Endothelial cell of umbilical vein (primary cell): Measurements from ENCODE around the gene PHOX2A.

Experiments used
- EZH2 ChIP-seq: IDR thresholded peaks from 2 replicates; pipeline ENCODE4 v1.6.1; 2012; ENCODE audit warnings: borderline replicate concordance, low read depth, mild to moderate bottlenecking, moderate library complexity, low read length, inconsistent platforms; ENCODE audit not compliant: severe bottlenecking
- FOS ChIP-seq: IDR thresholded peaks from 2 replicates; pipeline ENCODE4 v1.6.1; 2011; ENCODE audit warnings: mild to moderate bottlenecking, low read length, moderate library complexity, borderline replicate concordance; ENCODE audit not compliant: insufficient read depth
- POLR2A ChIP-seq: IDR thresholded peaks from 2 replicates; pipeline ENCODE4 v1.6.1; 2012; ENCODE audit warnings: low read depth, mild to moderate bottlenecking, control low read depth, low read length
- POLR2AphosphoS5 ChIP-seq: IDR thresholded peaks from 2 replicates; pipeline ENCODE4 v1.6.1; 2012; ENCODE audit warnings: low read depth, mild to moderate bottlenecking, control low read depth, low read length, moderate library complexity; ENCODE audit not compliant: insufficient read depth
- TF ChIP-seq, protein P1 (sequence below), 2 donors: IDR thresholded peaks; 1 replicate in 1 of 2; 2 replicates in 1 of 2; pipeline ENCODE4 v1.5.1; 2011; ENCODE audit warnings: low read length in 2 of 2, mild to moderate bottlenecking in 2 of 2, moderate library complexity in 2 of 2, control low read depth in 1 of 2, inconsistent platforms in 1 of 2, low read depth in 1 of 2; ENCODE audit not compliant: insufficient read depth in 1 of 2; ENCODE audit errors: extremely low read depth in 1 of 2
- TF ChIP-seq, protein P2 (sequence below): IDR thresholded peaks from 2 replicates; pipeline ENCODE4 v1.6.1; 2011; ENCODE audit not compliant: insufficient read depth, insufficient read length

- TF ChIP-seq, protein P1, sequence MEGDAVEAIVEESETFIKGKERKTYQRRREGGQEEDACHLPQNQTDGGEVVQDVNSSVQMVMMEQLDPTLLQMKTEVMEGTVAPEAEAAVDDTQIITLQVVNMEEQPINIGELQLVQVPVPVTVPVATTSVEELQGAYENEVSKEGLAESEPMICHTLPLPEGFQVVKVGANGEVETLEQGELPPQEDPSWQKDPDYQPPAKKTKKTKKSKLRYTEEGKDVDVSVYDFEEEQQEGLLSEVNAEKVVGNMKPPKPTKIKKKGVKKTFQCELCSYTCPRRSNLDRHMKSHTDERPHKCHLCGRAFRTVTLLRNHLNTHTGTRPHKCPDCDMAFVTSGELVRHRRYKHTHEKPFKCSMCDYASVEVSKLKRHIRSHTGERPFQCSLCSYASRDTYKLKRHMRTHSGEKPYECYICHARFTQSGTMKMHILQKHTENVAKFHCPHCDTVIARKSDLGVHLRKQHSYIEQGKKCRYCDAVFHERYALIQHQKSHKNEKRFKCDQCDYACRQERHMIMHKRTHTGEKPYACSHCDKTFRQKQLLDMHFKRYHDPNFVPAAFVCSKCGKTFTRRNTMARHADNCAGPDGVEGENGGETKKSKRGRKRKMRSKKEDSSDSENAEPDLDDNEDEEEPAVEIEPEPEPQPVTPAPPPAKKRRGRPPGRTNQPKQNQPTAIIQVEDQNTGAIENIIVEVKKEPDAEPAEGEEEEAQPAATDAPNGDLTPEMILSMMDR (IDR thresholded peaks at IDR 0.05; ENCODE audit: extremely low read depth in 1 of 2, insufficient read depth in 1 of 2, low read depth in 1 of 2, low read length in 2 of 2): no peak
- TF ChIP-seq, protein P2, sequence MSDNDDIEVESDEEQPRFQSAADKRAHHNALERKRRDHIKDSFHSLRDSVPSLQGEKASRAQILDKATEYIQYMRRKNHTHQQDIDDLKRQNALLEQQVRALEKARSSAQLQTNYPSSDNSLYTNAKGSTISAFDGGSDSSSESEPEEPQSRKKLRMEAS: no peak
- no peak for TF ChIP-seq POLR2AphosphoS5
- TF ChIP-seq POLR2A: no peak
- TF ChIP-seq EZH2: no peak
- no peak for TF ChIP-seq FOS
These were observed 1.8 kb downstream of the PHOX2A start for GRCh38 chr11:72242141-72242540.
